T-cell (primary cell): Measurements from ENCODE around the gene OR2D2. TPM values are rescaled to one million over a fixed set of nuclear protein-coding genes. Genes with fewer than 3 reads are reported as not detected.

ENCODE experiments used
- ATAC-seq, 4 experiments: fragments of 200-7000 bp in 3 of 4; fragments of 150-1000 bp in 1 of 4; cut with Tn5 transposase; replicated peaks in 1 of 4; 1 replicate in 3 of 4; 2 replicates in 1 of 4; pipeline ENCODE4 v1.10.0; 2021; ENCODE audit warnings: moderate library complexity in 3 of 4, mild to moderate bottlenecking in 2 of 4, moderate number of reproducible peaks in 1 of 4
- CTCF ChIA-PET, 2 donors: fragments of 300-600 bp; sonication (Branson Sonifier 250); formaldehyde crosslinking; loops; one replicate each; lab custom pipeline; 2022; ENCODE audit warnings: antibody characterized with exemption in 2 of 2; lab: Charles Lee
- POLR2A ChIA-PET, 2 donors: fragments of 300-600 bp; sonication (Branson Sonifier 250); formaldehyde crosslinking; loops; one replicate each; lab custom pipeline; 2022; ENCODE audit warnings: antibody characterized with exemption in 2 of 2; lab: Charles Lee
- DNase-seq, 35 experiments: peaks; one replicate each; pipeline versions ENCODE4 v3.0.0 to v3.0.0-alpha.2; 2013 to 2023
- H3K27ac ChIP-seq: one replicate; pipeline ENCODE4 v1.5.1; 2013; ENCODE audit warnings: low read length
- H3K27me3 ChIP-seq, 2 experiments: replicated peaks in 1 of 2; 1 replicate in 1 of 2; 2 replicates in 1 of 2; pipeline versions ENCODE4 v1.6.1 to v1.7.0; 2013; ENCODE audit warnings: low read length in 1 of 2, mixed read lengths in 1 of 2; ENCODE audit not compliant: control insufficient read depth in 2 of 2, insufficient read depth in 2 of 2; ENCODE audit errors: extremely low read depth in 1 of 2
- H3K36me3 ChIP-seq, 2 donors: 1 replicate in 1 of 2; 2 replicates in 1 of 2; pipeline versions ENCODE4 v1.6.1 to v1.7.0; 2013; ENCODE audit warnings: low read length in 1 of 2; ENCODE audit not compliant: control insufficient read depth in 2 of 2, insufficient read depth in 1 of 2; ENCODE audit errors: extremely low read depth in 1 of 2
- H3K4me1 ChIP-seq, 2 experiments: 1 replicate in 1 of 2; 2 replicates in 1 of 2; pipeline versions ENCODE4 v1.6.1 to v1.7.0; 2013; ENCODE audit warnings: low read length in 2 of 2, mixed read lengths in 1 of 2; ENCODE audit not compliant: insufficient read depth in 2 of 2, control insufficient read depth in 1 of 2; ENCODE audit errors: extremely low read depth in 1 of 2
- H3K4me3 ChIP-seq, 2 donors: 1 replicate in 1 of 2; 2 replicates in 1 of 2; pipeline versions ENCODE4 v1.5.1 to v1.7.0; 2013; ENCODE audit warnings: mild to moderate bottlenecking in 2 of 2, low read length in 1 of 2, moderate library complexity in 1 of 2; ENCODE audit not compliant: control insufficient read depth in 1 of 2; ENCODE audit errors: extremely low read depth in 1 of 2
- H3K9me3 ChIP-seq: 2 replicates; pipeline ENCODE4 v1.7.0; 2013
- H3K27ac Mint-ChIP-seq, 2 donors: one replicate each; pipeline ENCODE4 v1.8.0; 2020 to 2021; ENCODE audit warnings: mild to moderate bottlenecking in 2 of 2, mixed read lengths in 2 of 2
- H3K27me3 Mint-ChIP-seq, 2 donors: one replicate each; pipeline ENCODE4 v1.8.0; 2021 to 2022; ENCODE audit warnings: mixed read lengths in 2 of 2
- H3K36me3 Mint-ChIP-seq: one replicate; pipeline ENCODE4 v1.8.0; 2021; ENCODE audit warnings: mixed read lengths
- H3K4me1 Mint-ChIP-seq, 3 donors: one replicate each; pipeline ENCODE4 v1.8.0; 2020 to 2022; ENCODE audit warnings: mixed read lengths in 3 of 3, mild to moderate bottlenecking in 1 of 3
- H3K4me3 Mint-ChIP-seq, 3 donors: one replicate each; pipeline ENCODE4 v1.8.0; 2020 to 2022; ENCODE audit warnings: mild to moderate bottlenecking in 3 of 3, mixed read lengths in 3 of 3, moderate library complexity in 3 of 3
- H3K9me3 Mint-ChIP-seq, 3 donors: one replicate each; pipeline ENCODE4 v1.8.0; 2020 to 2022; ENCODE audit warnings: mixed read lengths in 3 of 3
- WGBS: methylation state at CpG from one replicate; pipeline ENCODE4 v1.1.5; 2013; ENCODE audit warnings: missing lambda C conversion rate; ENCODE audit not compliant: insufficient coverage; 5-methylcytosine and 5-hydroxymethylcytosine counted together
- total RNA-seq, 35 experiments: library from RNA in 6 of 35; stranded (reverse) in 6 of 35; fragments of 120-200 nt in 1 of 35; gene quantifications; one replicate each; pipeline versions ENCODE4 v1.2.1 to v1.2.4 and lab custom pipeline; 2013 to 2026

Gene OR2D2
- total RNA-seq, 5 donors from 2014 or later (not counting 1 experiment from before 2014, with no cell fraction given) = not detected

GRCh38 chr11:6926208-6927029 lies 34.1 kb upstream of the OR2D2 start, which contains the start of gene ZNF215:
Gene ZNF215 (plus strand): TSS chr11:6926426. CDS start chr11:6932273, 5,847 bp downstream.
- ATAC-seq (peak in 2 of 4 experiments; percentile 59 to 75), DNase-seq (peak in 24 of 35 experiments; percentile 1 to 55 (median 20))
- CTCF ChIA-PET = no interaction called here
- WGBS = 3% methylated on average over 55 of the region's 61 CpGs
- Histone ChIP-seq H3K36me3 (no peaks in the 10 kb centered on the region), H3K4me1 (peaks cover 0 to 10% of the 10 kb centered on the region in 2 experiments), H3K27me3 (peaks cover 0 to 14% of the 10 kb centered on the region in 2 experiments), H3K4me3 (peak within 1 kb of the TSS; percentile 66 to 70), H3K27ac (peak within 1 kb of the TSS; percentile 36), H3K9me3 (no peaks in the 10 kb centered on the region)
- POLR2A ChIA-PET = no interaction called here
- no peaks in the 10 kb centered on the region for H3K9me3 Mint-ChIP-seq
- peak within 1 kb of the TSS; percentile 55 to 85 (median 79) for H3K4me3 Mint-ChIP-seq
- peaks cover 19 to 25% (median 21%) of the 10 kb centered on the region in 3 donors for H3K4me1 Mint-ChIP-seq
- H3K36me3 Mint-ChIP-seq = no peaks in the 10 kb centered on the region
- peaks cover 26 to 61% of the 10 kb centered on the region in 2 donors for H3K27me3 Mint-ChIP-seq
- peak within 1 kb of the TSS in 1 of 2 donors; percentile 0 for H3K27ac Mint-ChIP-seq

DNA sequence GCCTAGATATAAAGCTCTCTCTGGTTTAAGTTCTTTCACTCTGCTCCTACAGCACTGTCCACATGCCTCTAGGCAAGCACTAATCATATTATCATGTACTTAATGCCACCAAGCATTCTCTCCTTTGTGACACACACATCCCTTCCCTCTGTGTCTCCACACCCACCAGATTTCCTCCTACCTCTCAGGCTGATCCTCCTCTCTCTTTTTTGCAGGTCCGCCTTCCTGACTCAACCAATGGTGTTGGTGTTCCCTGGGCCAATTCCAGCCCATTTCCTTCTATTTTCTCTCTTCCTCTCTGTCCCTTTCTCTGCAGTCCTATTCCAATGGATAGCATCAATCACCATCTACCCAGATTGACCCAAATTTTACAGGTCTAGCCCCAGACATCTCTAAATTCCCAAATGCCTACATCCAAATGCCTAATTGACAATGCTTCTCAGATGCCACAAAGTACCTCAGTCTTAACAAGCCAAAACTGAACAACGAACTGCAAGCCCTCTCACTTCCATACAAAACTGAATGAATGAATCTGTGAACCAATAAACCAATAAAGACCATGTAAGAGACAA lies 33.4 kb upstream of the OR2D2 start:
- H3K4me1 Mint-ChIP-seq = peaks cover 19 to 25% (median 21%) of the 10 kb centered on the region in 3 donors
- H3K27ac Mint-ChIP-seq = peak overlapping the region in 1 of 2 donors; percentile 0
- H3K27me3 Mint-ChIP-seq = peaks cover 29 to 62% of the 10 kb centered on the region in 2 donors

DNA sequence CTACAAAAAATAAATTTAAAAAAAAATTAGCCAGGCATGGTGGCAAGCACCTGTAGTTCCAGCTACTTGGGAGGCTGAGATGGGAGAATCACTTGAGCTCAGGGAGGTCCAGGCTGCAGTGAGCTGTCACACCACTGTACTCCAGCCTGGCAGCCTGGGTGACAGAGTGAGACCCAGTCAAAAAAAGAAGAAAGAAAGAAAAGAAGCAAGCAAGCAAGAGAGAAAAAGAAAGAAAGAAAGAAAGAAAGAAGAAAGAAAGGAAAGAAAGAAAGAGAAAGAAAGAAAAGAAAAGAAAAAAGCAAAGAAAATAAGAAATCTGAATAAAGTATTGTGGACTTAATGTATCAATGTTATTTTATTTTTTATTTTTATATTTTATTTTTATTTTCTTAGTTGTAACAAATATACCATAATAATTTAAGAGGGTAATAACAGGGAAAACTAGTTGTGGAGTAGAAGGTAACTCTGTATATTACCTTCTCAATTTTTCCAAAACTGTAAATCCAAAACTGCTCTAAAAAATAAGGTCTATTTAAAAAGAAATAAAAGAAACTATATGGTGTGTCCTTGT lies 32.8 kb upstream of the OR2D2 start:
- H3K27me3 ChIP-seq = peaks cover 0 to 14% of the 10 kb centered on the region in 2 experiments
- no peaks in the 10 kb centered on the region for H3K36me3 ChIP-seq
- no peak for DNase-seq
- POLR2A ChIA-PET = interaction anchor here in 1 of 2 donors (0.6 kb wide), 1 partner anchor 12 kb away, joined by 3 read pairs; no protein-coding TSS in a partner anchor
- no peak overlapping the region for H3K27ac ChIP-seq
- H3K4me3 Mint-ChIP-seq = no peak overlapping the region
- no peak overlapping the region for H3K4me3 ChIP-seq
- peaks cover 19 to 25% (median 21%) of the 10 kb centered on the region in 3 donors for H3K4me1 Mint-ChIP-seq
- H3K36me3 Mint-ChIP-seq = no peaks in the 10 kb centered on the region
- CTCF ChIA-PET = interaction anchor here in 1 of 2 donors (0.6 kb wide), 1 partner anchor 464 kb away, joined by 3 read pairs; no protein-coding TSS in a partner anchor
- H3K27me3 Mint-ChIP-seq = peaks cover 24 to 57% of the 10 kb centered on the region in 2 donors
- peaks cover 0 to 10% of the 10 kb centered on the region in 2 experiments for H3K4me1 ChIP-seq
- ATAC-seq = no peak
- no peaks in the 10 kb centered on the region for H3K9me3 ChIP-seq
- H3K27ac Mint-ChIP-seq = no peak overlapping the region
- peaks cover 0 to under 1% (median 0%) of the 10 kb centered on the region in 3 donors for H3K9me3 Mint-ChIP-seq

More for the DNA sequence above, 33.4 kb upstream of the OR2D2 start:
- ChIA-PET CTCF (interaction anchor here in 1 of 2 donors (0.6 kb wide), 1 partner anchor 464 kb away, joined by 3 read pairs; no protein-coding TSS in a partner anchor), POLR2A (no interaction called here)
- Histone ChIP-seq H3K27ac (no peak overlapping the region), H3K9me3 (no peaks in the 10 kb centered on the region), H3K36me3 (no peaks in the 10 kb centered on the region), H3K27me3 (peaks cover 0 to 14% of the 10 kb centered on the region in 2 experiments), H3K4me3 (peak overlapping the region in 1 of 2 donors; percentile 66), H3K4me1 (peaks cover 0 to 10% of the 10 kb centered on the region in 2 experiments)
- peak overlapping the region; percentile 55 to 85 (median 79) for H3K4me3 Mint-ChIP-seq
- no peaks in the 10 kb centered on the region for H3K36me3 Mint-ChIP-seq
- DNase-seq (no peak), ATAC-seq (peak in 2 of 4 experiments; percentile 16 to 59)
- 70% methylated on average over 1 of the region's 2 CpGs for WGBS
- no peaks in the 10 kb centered on the region for H3K9me3 Mint-ChIP-seq

DNA sequence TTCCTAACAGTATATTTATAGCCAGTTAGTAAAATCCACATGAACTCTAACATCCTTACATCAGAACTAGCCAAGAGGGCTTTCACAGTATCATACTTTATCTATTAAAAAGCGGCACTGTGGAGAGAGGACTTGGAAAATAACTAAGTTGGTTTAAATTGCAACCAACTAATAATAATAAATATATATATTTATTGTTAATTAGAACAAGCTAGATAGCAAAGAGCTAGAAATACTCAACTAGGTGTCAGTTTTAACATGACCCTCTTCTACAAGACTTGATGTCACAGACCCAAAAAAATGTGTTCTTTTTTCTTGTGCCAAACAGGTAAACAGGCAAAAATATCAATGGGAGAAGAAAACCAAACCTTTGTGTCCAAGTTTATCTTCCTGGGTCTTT lies 28.4 kb upstream of the OR2D2 start, which contains the start of gene OR2D3:
OR2D3 (plus strand) TSS at position 301 of the 400 bp plus-strand sequence; CDS start at position 301, 0 bp downstream.
- ATAC-seq (no peak), DNase-seq (no peak)
- no peak within 1 kb of the TSS for H3K4me3 ChIP-seq
- H3K9me3 ChIP-seq = no peaks in the 10 kb centered on the region
- H3K27ac Mint-ChIP-seq = no peak within 1 kb of the TSS
- ChIA-PET POLR2A (no interaction called here), CTCF (no interaction called here)
- WGBS = no CpG with 5 or more reads among the region's 1 CpG
- no peaks in the 10 kb centered on the region for H3K36me3 ChIP-seq
- no peak within 1 kb of the TSS for H3K4me3 Mint-ChIP-seq
- H3K4me1 Mint-ChIP-seq = peaks cover 2% of the 10 kb centered on the region in 3 donors
- H3K27me3 ChIP-seq = no peaks in the 10 kb centered on the region
- peaks cover 0 to 5% (median 0%) of the 10 kb centered on the region in 3 donors for H3K9me3 Mint-ChIP-seq
- no peaks in the 10 kb centered on the region for H3K4me1 ChIP-seq
- peaks cover 14 to 37% of the 10 kb centered on the region in 2 donors for H3K27me3 Mint-ChIP-seq
- no peak within 1 kb of the TSS for H3K27ac ChIP-seq
- H3K36me3 Mint-ChIP-seq = no peaks in the 10 kb centered on the region

- ChIA-PET CTCF (no interaction called here), POLR2A (no interaction called here)
- H3K4me3 ChIP-seq = no peak overlapping the region
- H3K27ac ChIP-seq = no peak overlapping the region
- Mint-ChIP-seq H3K27me3 (peaks cover 13 to 32% of the 10 kb centered on the region in 2 donors), H3K27ac (no peak overlapping the region), H3K9me3 (peaks cover 0 to 5% (median 0%) of the 10 kb centered on the region in 3 donors), H3K4me3 (no peak overlapping the region), H3K36me3 (no peaks in the 10 kb centered on the region), H3K4me1 (no peaks in the 10 kb centered on the region)
- ATAC-seq (no peak), DNase-seq (no peak)
- WGBS = no CpG with 5 or more reads among the region's 2 CpGs
- no peaks in the 10 kb centered on the region for H3K4me1 ChIP-seq
- H3K36me3 ChIP-seq = no peaks in the 10 kb centered on the region
- H3K9me3 ChIP-seq = no peaks in the 10 kb centered on the region
- H3K27me3 ChIP-seq = no peaks in the 10 kb centered on the region
Observed at GRCh38 chr11:6919698-6920097, 27.4 kb upstream of the OR2D2 start.

DNA sequence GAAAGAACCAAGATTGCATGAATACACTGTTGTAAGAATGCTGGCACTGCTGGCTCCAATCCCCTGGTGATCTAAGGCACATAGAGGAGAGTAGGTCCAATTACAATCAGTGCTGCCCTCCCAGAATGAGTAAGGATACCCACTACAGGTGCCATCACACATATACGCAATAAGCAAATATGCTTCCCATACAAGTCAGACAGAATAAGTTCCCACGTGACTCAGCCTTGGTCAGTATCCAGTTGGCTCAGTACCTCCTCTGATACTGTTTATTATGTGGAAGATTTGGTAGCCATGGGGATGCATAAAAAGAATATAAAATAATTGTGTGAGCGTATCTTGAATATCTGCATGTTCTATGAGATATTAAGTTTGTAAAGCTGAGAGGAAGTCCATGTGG lies 19.6 kb upstream of the OR2D2 start:
- no peak for ATAC-seq
- 100% methylated on average over 1 of the region's 3 CpGs for WGBS
- no peaks in the 10 kb centered on the region for H3K36me3 ChIP-seq

More for the DNA sequence above, 19.6 kb upstream of the OR2D2 start:
- Histone ChIP-seq H3K4me3 (no peak overlapping the region), H3K27ac (no peak overlapping the region), H3K27me3 (no peaks in the 10 kb centered on the region), H3K4me1 (no peaks in the 10 kb centered on the region), H3K9me3 (no peaks in the 10 kb centered on the region)
- no peak overlapping the region for H3K4me3 Mint-ChIP-seq
- CTCF ChIA-PET = no interaction called here
- peaks cover 0 to 4% (median 2%) of the 10 kb centered on the region in 3 donors for H3K4me1 Mint-ChIP-seq
- H3K27ac Mint-ChIP-seq = no peak overlapping the region
- H3K27me3 Mint-ChIP-seq = no peaks in the 10 kb centered on the region
- POLR2A ChIA-PET = no interaction called here
- H3K36me3 Mint-ChIP-seq = no peaks in the 10 kb centered on the region
- DNase-seq = no peak
- H3K9me3 Mint-ChIP-seq = no peaks in the 10 kb centered on the region
